CD4-positive, alpha-beta T cell (primary cell): Measurements from ENCODE around the gene GPR157. TPM values are rescaled to one million over a fixed set of nuclear protein-coding genes. Genes with fewer than 3 reads are reported as not detected.

Experiments
- ATAC-seq: fragments of 200-7000 bp; cut with Tn5 transposase; one replicate; pipeline ENCODE4 v1.10.0; 2022; ENCODE audit warnings: mild to moderate bottlenecking; ENCODE audit not compliant: poor library complexity
- CTCF ChIA-PET: fragments of 350-600 bp; sonication (Branson Sonifier 250); formaldehyde crosslinking; loops from one replicate; lab custom pipeline; 2021; ENCODE audit warnings: antibody characterized with exemption, inconsistent platforms; lab: Charles Lee
- POLR2A ChIA-PET: fragments of 350-600 bp; sonication (Branson Sonifier 250); formaldehyde crosslinking; loops from one replicate; lab custom pipeline; 2021; ENCODE audit warnings: antibody characterized with exemption, inconsistent platforms; lab: Charles Lee
- DNase-seq, 14 experiments: peaks; one replicate each; pipeline ENCODE4 v3.0.0-alpha.2; 2013 to 2020; ENCODE audit warnings: mixed read lengths in 2 of 14
- H3K27ac ChIP-seq, 2 donors: one replicate each; pipeline versions ENCODE4 v1.5.1 to v1.7.0; 2013; ENCODE audit warnings: low read length in 2 of 2, low read depth in 1 of 2, mild to moderate bottlenecking in 1 of 2
- H3K27me3 ChIP-seq, 2 experiments: 1 replicate in 1 of 2; 2 replicates in 1 of 2; pipeline versions ENCODE4 v1.6.1 to v1.7.0; 2013; ENCODE audit warnings: low read length in 2 of 2, control low read depth in 1 of 2, mild to moderate bottlenecking in 1 of 2, moderate library complexity in 1 of 2; ENCODE audit not compliant: insufficient read depth in 2 of 2, control insufficient read depth in 1 of 2
- H3K36me3 ChIP-seq: one replicate; pipeline ENCODE4 v1.6.1; 2013; ENCODE audit warnings: low read length, control low read depth; ENCODE audit not compliant: insufficient read depth
- H3K4me1 ChIP-seq: one replicate; pipeline ENCODE4 v1.6.1; 2013; ENCODE audit warnings: low read length, control low read depth; ENCODE audit not compliant: insufficient read depth
- H3K4me3 ChIP-seq: one replicate; pipeline ENCODE4 v1.5.1; 2013; ENCODE audit warnings: mild to moderate bottlenecking, low read length, moderate library complexity
- H3K9me3 ChIP-seq, 2 experiments: 1 replicate in 1 of 2; 2 replicates in 1 of 2; pipeline versions ENCODE4 v1.6.1 to v1.7.0; 2013; ENCODE audit warnings: low read length in 2 of 2, mild to moderate bottlenecking in 2 of 2, control low read depth in 1 of 2, moderate library complexity in 1 of 2; ENCODE audit not compliant: control insufficient read depth in 1 of 2, insufficient read depth in 1 of 2
- H3K27ac Mint-ChIP-seq: one replicate; pipeline ENCODE4 v1.8.0; 2020; ENCODE audit warnings: mixed read lengths
- H3K27me3 Mint-ChIP-seq: one replicate; pipeline ENCODE4 v1.8.0; 2021; ENCODE audit warnings: mixed read lengths
- H3K36me3 Mint-ChIP-seq: one replicate; pipeline ENCODE4 v1.8.0; 2021; ENCODE audit warnings: low read depth, mixed read lengths
- H3K4me1 Mint-ChIP-seq: one replicate; pipeline ENCODE4 v1.8.0; 2021; ENCODE audit warnings: low read depth, mixed read lengths
- H3K4me3 Mint-ChIP-seq: one replicate; pipeline ENCODE4 v1.8.0; 2020; ENCODE audit warnings: mild to moderate bottlenecking, mixed read lengths
- H3K9me3 Mint-ChIP-seq: one replicate; pipeline ENCODE4 v1.8.0; 2020; ENCODE audit warnings: mixed read lengths
- CTCF ChIP-seq: fragments of 200-600 bp; IDR thresholded peaks from one replicate; pipeline ENCODE4 v1.8.0; 2022; ENCODE audit warnings: antibody characterized with exemption, mild to moderate bottlenecking
- intact Hi-C, 2 experiments: fragments of 100-400 bp; cut with DNase I in 1 of 2; cut with micrococcal nuclease in 1 of 2; formaldehyde crosslinking; loops; one replicate each; pipeline versions ENCODE4 v1.15.1 to v1.9.0; 2023 to 2025; cut with DNase I, micrococcal nuclease
- total RNA-seq, 174 experiments: library from RNA in 2 of 174; stranded (reverse) in 2 of 174; gene quantifications; one replicate each; pipeline ENCODE4 v1.2.3 and lab custom pipeline; 2021 to 2026

Gene GPR157
- total RNA-seq, 2 experiments from 2014 or later = 2.1 to 5.1 TPM

GRCh38 chr1:9165396-9165795 lies 36.5 kb upstream of the GPR157 start:
- Histone ChIP-seq H3K27me3 (no peaks in the 10 kb centered on the region), H3K9me3 (no peaks in the 10 kb centered on the region), H3K36me3 (no peaks in the 10 kb centered on the region), H3K4me3 (no peak overlapping the region), H3K4me1 (peaks cover 3% of the 10 kb centered on the region), H3K27ac (no peak overlapping the region)
- Mint-ChIP-seq H3K27me3 (no peaks in the 10 kb centered on the region), H3K4me3 (no peak overlapping the region), H3K27ac (no peak overlapping the region), H3K4me1 (no peaks in the 10 kb centered on the region), H3K9me3 (no peaks in the 10 kb centered on the region), H3K36me3 (no peaks in the 10 kb centered on the region)
- no peak for TF ChIP-seq CTCF
- DNase-seq (no peak), ATAC-seq (no peak)
- CTCF ChIA-PET = no interaction called here
- POLR2A ChIA-PET = interaction anchor here (0.6 kb wide), 1 partner anchor 53 kb away, joined by 4 read pairs; no protein-coding TSS in a partner anchor
- intact Hi-C loops = no loop called here

- Mint-ChIP-seq H3K4me3 (no peak overlapping the region), H3K36me3 (no peaks in the 10 kb centered on the region), H3K4me1 (no peaks in the 10 kb centered on the region), H3K27ac (no peak overlapping the region), H3K27me3 (no peaks in the 10 kb centered on the region), H3K9me3 (no peaks in the 10 kb centered on the region)
- ChIA-PET POLR2A (no interaction called here), CTCF (no interaction called here)
- intact Hi-C loops = no loop called here
- peaks cover 3% of the 10 kb centered on the region for H3K4me1 ChIP-seq
- no peaks in the 10 kb centered on the region for H3K27me3 ChIP-seq
- H3K27ac ChIP-seq = no peak overlapping the region
- no peaks in the 10 kb centered on the region for H3K36me3 ChIP-seq
- ATAC-seq (no peak), DNase-seq (no peak)
- no peak for TF ChIP-seq CTCF
- no peak overlapping the region for H3K4me3 ChIP-seq
- no peaks in the 10 kb centered on the region for H3K9me3 ChIP-seq
Measured at GRCh38 chr1:9164919-9165318, 36.0 kb upstream of the GPR157 start.

- no peak overlapping the region for H3K27ac ChIP-seq
Measured at GRCh38 chr1:9164532-9164900, 35.6 kb upstream of the GPR157 start.

More at GRCh38 chr1:9164532-9164900, 35.6 kb upstream of the GPR157 start:
- no peaks in the 10 kb centered on the region for H3K27me3 ChIP-seq
- intact Hi-C loops = no loop called here
- no peak for TF ChIP-seq CTCF
- Mint-ChIP-seq H3K36me3 (no peaks in the 10 kb centered on the region), H3K27me3 (no peaks in the 10 kb centered on the region), H3K9me3 (no peaks in the 10 kb centered on the region), H3K27ac (no peak overlapping the region), H3K4me3 (no peak overlapping the region), H3K4me1 (no peaks in the 10 kb centered on the region)
- peaks cover 3% of the 10 kb centered on the region for H3K4me1 ChIP-seq
- ChIA-PET POLR2A (no interaction called here), CTCF (no interaction called here)
- DNase-seq = no peak
- no peaks in the 10 kb centered on the region for H3K36me3 ChIP-seq
- no peak for ATAC-seq
- no peaks in the 10 kb centered on the region for H3K9me3 ChIP-seq
- no peak overlapping the region for H3K4me3 ChIP-seq
